HG02852 (cell line): ENCODE measurements around the gene EIF4G3.
"Not testable (repeated sequence)": the region's sequence is repeated elsewhere in the genome, so short reads cannot be mapped to it uniquely, and the experiment has no call there.

Experiments
- ATAC-seq: cut with Tn5 transposase; IDR thresholded peaks from one replicate; pipeline ENCODE4 v1.9.1; 2021; ENCODE audit warnings: mild to moderate bottlenecking, moderate library complexity; ENCODE audit not compliant: unreplicated experiment

EIF4G3 gene

GRCh38 chr1:21153388-21153787 lies 23.3 kb downstream of the EIF4G3 start:
- no peak for ATAC-seq

GRCh38 chr1:21152423-21153100 lies 24.1 kb downstream of the EIF4G3 start:
- no peak for ATAC-seq

- ATAC-seq: no peak
These were observed 26.8 kb downstream of the EIF4G3 start for GRCh38 chr1:21149855-21150432.

- no peak for ATAC-seq
These were observed 27.3 kb downstream of the EIF4G3 start for GRCh38 chr1:21149430-21149854.

GRCh38 chr1:21143752-21144151 lies 32.9 kb downstream of the EIF4G3 start:
- no peak for ATAC-seq

- ATAC-seq: no peak
These were observed 33.6 kb downstream of the EIF4G3 start for GRCh38 chr1:21143138-21143537.

- no peak for ATAC-seq
These were observed 35.7 kb downstream of the EIF4G3 start for GRCh38 chr1:21141030-21141429.

- no peak for ATAC-seq
These were observed 37.1 kb downstream of the EIF4G3 start for GRCh38 chr1:21139601-21140000.

- ATAC-seq: not testable (repeated sequence)
These were observed 40.4 kb downstream of the EIF4G3 start for GRCh38 chr1:21136344-21136743.

GRCh38 chr1:21131200-21131599 lies 45.5 kb downstream of the EIF4G3 start:
- ATAC-seq: no peak

- no peak for ATAC-seq
These were observed 47.3 kb downstream of the EIF4G3 start for GRCh38 chr1:21129407-21129806.

- ATAC-seq: no peak
These were observed 50.4 kb downstream of the EIF4G3 start for GRCh38 chr1:21126324-21126723.

GRCh38 chr1:21124846-21125245 lies 51.9 kb downstream of the EIF4G3 start:
- ATAC-seq: no peak

GRCh38 chr1:21123287-21123948 lies 53.3 kb downstream of the EIF4G3 start:
- no peak for ATAC-seq

- no peak for ATAC-seq
These were observed 54.8 kb downstream of the EIF4G3 start for GRCh38 chr1:21121764-21122471.

- ATAC-seq: no peak
These were observed 58.5 kb downstream of the EIF4G3 start for GRCh38 chr1:21118167-21118566.

- ATAC-seq: no peak
These were observed 59.1 kb downstream of the EIF4G3 start for GRCh38 chr1:21117597-21118001.

GRCh38 chr1:21117159-21117558 lies 59.5 kb downstream of the EIF4G3 start:
- ATAC-seq: no peak

- ATAC-seq: no peak
These were observed 61.5 kb downstream of the EIF4G3 start for GRCh38 chr1:21115098-21115760.

- ATAC-seq: no peak
These were observed 62.3 kb downstream of the EIF4G3 start for GRCh38 chr1:21114431-21114830.

- no peak for ATAC-seq
These were observed 66.5 kb downstream of the EIF4G3 start for GRCh38 chr1:21110163-21110562.
